Activated naive CD8-positive, alpha-beta T cell (primary cell): ENCODE results near the gene NSD1.
"Not testable (repeated sequence)": the region's sequence is repeated elsewhere in the genome, so short reads cannot be mapped to it uniquely, and the experiment has no call there.

Source experiments
- H3K27ac Mint-ChIP-seq: one replicate; pipeline ENCODE4 v1.8.0; 2021; ENCODE audit warnings: mixed read lengths
- H3K27me3 Mint-ChIP-seq: one replicate; pipeline ENCODE4 v1.8.0; 2021; ENCODE audit warnings: mixed read lengths
- H3K36me3 Mint-ChIP-seq: one replicate; pipeline ENCODE4 v1.8.0; 2021; ENCODE audit warnings: mixed read lengths
- H3K4me1 Mint-ChIP-seq: one replicate; pipeline ENCODE4 v1.8.0; 2021; ENCODE audit warnings: low read depth, mixed read lengths
- H3K4me3 Mint-ChIP-seq: one replicate; pipeline ENCODE4 v1.8.0; 2021; ENCODE audit warnings: mild to moderate bottlenecking, mixed read lengths
- H3K9me3 Mint-ChIP-seq: one replicate; pipeline ENCODE4 v1.8.0; 2021; ENCODE audit warnings: low read depth, mixed read lengths

The NSD1 gene

DNA sequence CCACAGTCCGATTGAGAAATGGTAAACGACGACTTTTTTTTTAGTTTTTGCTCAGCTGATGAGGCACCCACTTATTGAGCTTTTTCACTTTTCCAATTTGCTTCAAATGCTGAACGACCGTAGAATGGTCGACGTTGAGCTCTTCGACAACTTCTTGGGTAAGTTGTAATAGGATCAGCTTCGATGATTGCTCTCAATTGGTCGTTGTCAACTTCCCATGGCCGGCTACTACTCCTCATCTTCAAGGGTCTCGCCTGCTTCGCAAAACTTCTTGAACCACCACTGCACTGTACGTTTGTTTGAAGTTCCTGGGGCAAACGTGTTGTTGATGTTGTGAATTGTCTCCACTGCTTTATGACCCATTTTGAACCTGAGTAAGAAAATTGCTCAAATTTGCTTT is 35.7 kb downstream of the NSD1 start:
- no peaks in the 10 kb centered on the region for H3K9me3 Mint-ChIP-seq
- no peak overlapping the region for H3K4me3 Mint-ChIP-seq
- H3K4me1 Mint-ChIP-seq: peaks cover 26% of the 10 kb centered on the region
- H3K27ac Mint-ChIP-seq: no peak overlapping the region
- peaks cover 6% of the 10 kb centered on the region for H3K36me3 Mint-ChIP-seq
- H3K27me3 Mint-ChIP-seq: no peaks in the 10 kb centered on the region

DNA sequence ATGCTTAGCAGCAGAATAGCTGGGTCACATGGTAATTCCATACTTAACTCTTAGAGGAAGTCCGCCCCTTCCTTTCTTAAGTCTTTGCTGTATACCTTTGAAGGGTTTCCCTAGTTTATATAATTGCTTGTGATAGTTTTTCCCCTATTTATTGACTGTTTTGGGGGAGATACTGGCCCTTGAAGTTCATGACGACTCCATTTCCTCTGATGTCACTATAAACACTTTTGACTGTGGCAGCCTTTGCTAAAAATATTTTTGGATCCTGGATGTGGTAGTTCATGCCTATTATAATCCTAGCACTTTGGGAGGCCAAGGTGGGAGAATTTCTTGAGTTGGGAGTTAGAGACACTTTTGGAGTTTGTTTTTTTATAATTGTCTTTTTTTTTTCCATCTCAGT is 38.4 kb downstream of the NSD1 start:
- no peaks in the 10 kb centered on the region for H3K9me3 Mint-ChIP-seq
- H3K27me3 Mint-ChIP-seq: no peaks in the 10 kb centered on the region
- peaks cover 6% of the 10 kb centered on the region for H3K36me3 Mint-ChIP-seq
- H3K4me3 Mint-ChIP-seq: no peak overlapping the region
- H3K4me1 Mint-ChIP-seq: peaks cover 33% of the 10 kb centered on the region
- H3K27ac Mint-ChIP-seq: peak overlapping the region; percentile 73

DNA sequence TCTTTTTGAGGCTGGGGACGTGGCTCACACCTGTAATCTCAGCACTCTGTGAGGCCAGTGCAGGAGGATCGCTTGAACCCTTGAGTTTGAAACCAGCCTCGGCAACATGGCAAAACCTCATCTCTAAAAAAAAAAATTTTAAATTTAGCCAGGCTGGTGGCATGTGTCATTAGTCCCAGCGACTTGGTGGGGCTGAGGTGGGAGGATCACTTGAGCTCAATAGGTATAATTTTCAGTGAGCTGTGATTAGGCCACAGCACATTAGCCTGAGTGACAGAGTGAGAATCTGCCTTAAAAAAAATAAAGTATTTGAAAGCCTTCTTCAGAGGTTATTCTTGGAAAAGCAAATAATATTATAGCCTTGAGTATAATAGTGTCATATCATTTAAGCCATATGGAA is 41.8 kb downstream of the NSD1 start:
- no peak overlapping the region for H3K4me3 Mint-ChIP-seq
- H3K36me3 Mint-ChIP-seq: peaks cover 8% of the 10 kb centered on the region
- no peaks in the 10 kb centered on the region for H3K9me3 Mint-ChIP-seq
- H3K27me3 Mint-ChIP-seq: no peaks in the 10 kb centered on the region
- H3K4me1 Mint-ChIP-seq: peaks cover 31% of the 10 kb centered on the region
- H3K27ac Mint-ChIP-seq: no peak overlapping the region

DNA sequence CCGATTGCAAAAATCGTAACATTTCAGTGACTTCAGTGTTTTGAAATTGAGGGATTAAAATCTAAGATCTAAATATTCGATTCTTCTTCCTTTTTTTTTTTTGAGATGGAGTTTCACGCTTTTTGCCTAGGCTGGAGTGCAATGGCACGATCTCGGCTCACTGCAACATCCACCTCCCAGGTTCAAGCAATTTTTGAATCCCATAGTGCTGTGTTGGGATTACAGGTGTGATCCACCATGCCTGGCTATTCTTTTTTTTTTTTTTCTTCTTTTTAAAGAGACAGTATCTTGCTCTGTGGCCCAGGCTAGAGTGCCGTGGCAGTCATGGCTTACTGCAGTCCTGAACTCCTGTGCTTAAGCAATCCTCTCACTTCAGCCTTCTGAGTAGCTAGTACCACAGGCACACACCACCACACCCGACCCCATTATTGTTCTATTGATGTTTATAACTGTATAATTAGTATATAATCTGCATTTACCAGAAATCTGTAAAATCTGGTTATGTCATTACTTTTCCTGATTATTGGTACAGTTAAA is 42.7 kb downstream of the NSD1 start:
- H3K9me3 Mint-ChIP-seq: no peaks in the 10 kb centered on the region
- H3K4me1 Mint-ChIP-seq: peaks cover 35% of the 10 kb centered on the region
- H3K27ac Mint-ChIP-seq: no peak overlapping the region
- no peak overlapping the region for H3K4me3 Mint-ChIP-seq
- no peaks in the 10 kb centered on the region for H3K27me3 Mint-ChIP-seq
- H3K36me3 Mint-ChIP-seq: peaks cover 8% of the 10 kb centered on the region

DNA sequence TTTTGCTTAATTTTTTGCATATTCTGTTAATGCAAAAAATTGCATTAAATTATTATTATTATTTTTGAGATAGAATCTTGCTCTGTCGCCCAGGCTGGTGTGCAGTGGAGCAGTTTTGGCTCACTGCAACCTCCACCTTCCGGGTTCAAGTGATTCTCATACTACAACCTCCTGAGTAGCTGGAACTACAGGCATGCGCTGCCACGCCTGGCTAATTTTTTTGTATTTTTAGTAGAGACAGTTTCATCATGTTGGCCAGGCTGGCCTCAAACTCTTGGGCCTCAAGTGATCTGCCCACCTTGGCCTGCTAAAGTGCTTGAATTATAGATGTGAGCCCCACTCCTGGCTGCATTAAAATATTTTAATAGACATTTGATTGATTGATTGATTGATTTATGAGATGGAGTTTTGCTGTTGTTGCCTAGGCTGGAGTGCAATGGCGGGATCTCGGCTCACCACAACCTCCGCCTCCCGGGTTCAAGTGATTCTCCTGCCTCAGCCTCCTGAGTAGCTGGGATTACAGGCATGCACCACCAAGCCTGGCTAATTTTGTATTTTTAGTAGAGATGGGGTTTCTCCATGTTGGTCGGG is 44.4 kb downstream of the NSD1 start:
- not testable (repeated sequence) for H3K9me3 Mint-ChIP-seq, H3K27me3 Mint-ChIP-seq, H3K4me3 Mint-ChIP-seq, H3K36me3 Mint-ChIP-seq, H3K27ac Mint-ChIP-seq
- peaks cover 27% of the 10 kb centered on the region for H3K4me1 Mint-ChIP-seq

DNA sequence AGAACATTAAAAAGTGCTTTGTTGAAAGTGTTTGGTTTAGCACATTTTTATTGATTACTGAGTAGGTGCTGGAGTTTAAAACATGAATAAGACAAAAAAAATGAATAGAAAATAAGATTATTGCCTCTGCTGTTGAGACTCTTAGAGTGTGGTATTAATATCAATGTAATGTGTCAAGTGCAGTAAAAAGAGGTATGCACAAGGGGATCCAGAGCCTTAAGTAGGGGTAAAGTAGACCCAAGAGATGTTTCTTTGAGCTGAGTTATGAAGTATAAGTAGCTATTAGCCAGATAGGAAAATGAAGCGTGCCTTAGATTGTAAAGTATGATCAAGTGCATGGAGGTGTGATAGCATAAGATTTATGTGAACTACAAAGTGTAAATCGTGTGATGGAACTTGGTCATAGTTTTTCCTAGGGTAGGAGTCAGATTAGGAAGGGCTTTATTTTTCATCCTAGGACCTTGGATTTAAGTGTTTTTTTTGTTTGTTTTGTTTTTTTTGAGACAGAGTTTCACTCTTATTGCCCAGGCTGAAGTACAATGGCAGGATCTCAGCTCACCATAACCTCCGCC is 45.2 kb downstream of the NSD1 start:
- Mint-ChIP-seq H3K27me3 (no peaks in the 10 kb centered on the region), H3K27ac (no peak overlapping the region), H3K4me1 (peaks cover 27% of the 10 kb centered on the region), H3K4me3 (no peak overlapping the region), H3K9me3 (no peaks in the 10 kb centered on the region), H3K36me3 (peaks cover 4% of the 10 kb centered on the region)

DNA sequence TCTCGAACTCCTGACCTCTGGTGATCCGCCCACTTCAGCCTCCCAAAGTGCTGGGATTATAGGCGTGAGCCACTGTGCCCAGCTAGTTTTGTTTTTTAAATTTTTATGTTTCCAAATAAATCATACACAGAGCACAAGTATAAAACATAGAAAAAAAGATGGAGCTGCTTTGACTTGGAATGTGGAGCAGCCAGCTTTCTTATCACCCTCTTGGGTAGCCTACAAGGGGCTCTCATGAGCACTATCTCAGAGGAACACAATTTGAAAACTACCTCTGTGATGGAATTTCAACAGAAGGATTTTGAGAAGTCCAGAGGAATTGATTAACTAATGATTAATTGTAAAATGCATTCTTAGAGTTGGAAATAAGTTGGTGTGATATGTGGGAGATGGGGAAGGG is 45.9 kb downstream of the NSD1 start:
- H3K27ac Mint-ChIP-seq: no peak overlapping the region
- H3K36me3 Mint-ChIP-seq: peaks cover 4% of the 10 kb centered on the region
- H3K4me1 Mint-ChIP-seq: peaks cover 32% of the 10 kb centered on the region
- H3K9me3 Mint-ChIP-seq: no peaks in the 10 kb centered on the region
- H3K27me3 Mint-ChIP-seq: no peaks in the 10 kb centered on the region
- H3K4me3 Mint-ChIP-seq: no peak overlapping the region

DNA sequence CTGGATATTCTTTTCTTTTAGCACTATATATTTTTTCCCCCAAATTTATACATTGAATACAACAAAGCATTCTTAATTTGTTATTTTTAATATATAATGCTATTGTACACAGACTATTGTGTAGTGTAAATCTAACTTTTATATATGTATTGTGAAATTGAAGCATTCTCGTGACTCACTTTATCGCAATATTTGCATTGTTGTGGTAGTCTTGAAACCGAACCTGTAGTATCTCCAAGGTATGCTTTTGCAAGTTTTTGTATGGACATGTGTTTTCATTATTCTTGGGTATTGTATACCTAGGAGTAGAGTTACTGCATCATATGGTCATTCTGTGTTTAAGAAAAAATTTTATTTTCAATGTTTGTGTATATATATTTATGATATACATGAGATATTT is 49.6 kb downstream of the NSD1 start:
- H3K4me3 Mint-ChIP-seq: no peak overlapping the region
- peaks cover 4% of the 10 kb centered on the region for H3K36me3 Mint-ChIP-seq
- no peaks in the 10 kb centered on the region for H3K27me3 Mint-ChIP-seq
- H3K9me3 Mint-ChIP-seq: no peaks in the 10 kb centered on the region
- peaks cover 43% of the 10 kb centered on the region for H3K4me1 Mint-ChIP-seq
- H3K27ac Mint-ChIP-seq: no peak overlapping the region

DNA sequence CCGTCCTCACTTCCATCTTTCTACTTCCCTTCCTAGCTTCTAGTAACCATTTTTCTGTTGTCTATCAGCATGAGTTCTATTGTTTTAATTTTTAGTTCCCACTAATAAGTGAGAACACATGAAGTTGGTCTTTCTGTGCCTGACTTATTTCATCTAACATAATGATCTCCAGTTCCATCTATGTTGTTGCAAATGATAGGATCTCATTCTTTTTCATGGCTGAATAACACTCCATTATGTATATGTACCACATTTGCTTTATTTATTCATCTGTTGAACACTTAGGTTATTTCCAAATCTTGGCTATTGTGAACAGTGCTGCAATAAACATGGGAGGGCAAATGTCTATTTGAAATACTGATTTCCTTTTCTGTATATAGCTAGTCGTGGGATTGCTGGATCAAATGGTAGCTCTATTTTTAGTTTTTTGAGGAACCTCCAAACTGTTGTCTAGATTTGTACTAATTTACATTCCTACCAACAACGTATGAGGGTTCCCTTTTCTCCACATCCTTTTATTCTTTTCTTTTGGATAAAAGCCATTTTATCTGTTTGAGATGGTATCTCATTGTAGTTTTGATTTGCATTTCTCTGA is 50.3 kb downstream of the NSD1 start:
- H3K4me1 Mint-ChIP-seq: peaks cover 46% of the 10 kb centered on the region
- peak overlapping the region; percentile 19 for H3K27ac Mint-ChIP-seq
- no peaks in the 10 kb centered on the region for H3K36me3 Mint-ChIP-seq
- H3K4me3 Mint-ChIP-seq: no peak overlapping the region
- H3K9me3 Mint-ChIP-seq: no peaks in the 10 kb centered on the region
- no peaks in the 10 kb centered on the region for H3K27me3 Mint-ChIP-seq

DNA sequence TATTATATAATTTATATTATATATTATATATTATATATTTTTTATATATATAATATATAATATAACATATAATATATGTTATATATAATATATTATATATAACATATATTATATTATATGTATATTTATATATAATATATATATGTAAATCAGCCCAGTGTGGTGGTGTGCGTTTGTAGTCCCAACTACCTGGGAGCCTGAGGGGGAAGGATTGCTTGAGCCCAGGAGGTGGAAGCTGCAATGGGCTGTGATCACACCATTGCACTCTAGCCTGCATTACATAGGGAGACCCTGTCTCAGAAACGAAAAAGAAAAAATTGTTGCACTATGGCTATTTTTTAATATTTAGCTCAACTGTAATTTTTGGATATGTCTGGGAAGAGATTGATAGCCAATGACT is 52.4 kb downstream of the NSD1 start:
- H3K4me3 Mint-ChIP-seq: no peak overlapping the region
- no peaks in the 10 kb centered on the region for H3K9me3 Mint-ChIP-seq
- H3K27me3 Mint-ChIP-seq: no peaks in the 10 kb centered on the region
- no peaks in the 10 kb centered on the region for H3K36me3 Mint-ChIP-seq
- H3K27ac Mint-ChIP-seq: no peak overlapping the region
- H3K4me1 Mint-ChIP-seq: peaks cover 44% of the 10 kb centered on the region

DNA sequence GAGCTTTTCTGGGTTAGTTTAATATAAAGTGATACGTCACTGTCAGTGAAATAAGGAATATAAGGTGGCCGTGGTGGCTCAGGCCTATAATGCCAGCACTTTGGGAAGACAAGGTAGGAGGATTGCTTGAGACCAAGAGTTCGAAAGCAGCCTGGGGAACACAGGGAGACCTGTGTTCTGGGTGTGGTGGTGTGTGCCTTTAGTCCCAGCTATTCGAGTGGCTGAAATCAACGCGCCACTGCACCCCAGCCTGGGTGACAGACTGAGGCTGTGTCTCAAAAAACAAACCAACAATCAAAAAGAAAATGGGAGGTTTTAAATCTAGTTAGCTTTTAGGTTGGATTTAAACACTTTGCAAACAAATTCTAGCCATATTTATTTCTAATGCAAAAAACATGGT is 53.1 kb downstream of the NSD1 start:
- Mint-ChIP-seq H3K27ac (no peak overlapping the region), H3K36me3 (no peaks in the 10 kb centered on the region), H3K4me3 (no peak overlapping the region), H3K9me3 (no peaks in the 10 kb centered on the region), H3K4me1 (peaks cover 39% of the 10 kb centered on the region), H3K27me3 (no peaks in the 10 kb centered on the region)

DNA sequence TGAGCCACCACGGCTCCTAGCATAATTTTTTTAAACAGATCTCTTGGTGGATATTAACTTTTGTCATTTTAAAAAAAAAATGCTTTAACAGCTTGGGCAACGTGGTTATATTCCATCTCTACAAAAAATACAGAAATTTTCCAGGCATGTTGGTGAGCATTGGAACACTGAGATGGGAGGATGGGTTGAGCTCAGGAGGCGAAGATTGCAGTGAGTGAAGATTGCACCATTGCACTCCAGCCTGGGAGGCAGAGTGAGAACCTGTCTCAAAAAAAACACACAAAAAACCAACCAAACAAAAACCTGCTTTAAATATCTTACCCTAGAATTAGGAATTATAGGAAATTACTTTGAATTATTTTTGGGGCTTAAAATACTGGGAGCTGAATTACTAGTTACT is 55.2 kb downstream of the NSD1 start:
- peak overlapping the region; percentile 42 for H3K27ac Mint-ChIP-seq

DNA sequence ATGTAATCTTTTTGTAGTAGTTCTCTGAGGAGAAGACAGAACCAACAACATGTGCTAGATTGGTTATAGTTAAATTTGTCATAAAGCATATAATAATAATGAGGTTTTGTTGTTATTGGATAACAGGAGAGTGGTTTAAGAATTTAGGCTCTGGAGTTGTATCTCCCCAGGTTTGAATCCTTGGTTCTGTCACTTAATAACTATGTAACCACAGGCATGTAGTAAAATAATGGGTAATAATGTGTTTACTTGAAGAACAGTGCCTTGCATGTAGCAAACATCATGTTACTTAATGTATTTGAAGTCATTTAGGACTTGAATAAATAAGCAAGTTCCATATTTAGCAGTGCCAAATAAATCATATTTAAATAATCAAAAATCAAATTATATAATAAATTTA is 55.8 kb downstream of the NSD1 start:
- Mint-ChIP-seq H3K27me3 (no peaks in the 10 kb centered on the region), H3K4me3 (no peak overlapping the region), H3K9me3 (no peaks in the 10 kb centered on the region), H3K36me3 (no peaks in the 10 kb centered on the region), H3K27ac (peak overlapping the region; percentile 7), H3K4me1 (peaks cover 29% of the 10 kb centered on the region)

More for the DNA sequence above, 55.2 kb downstream of the NSD1 start:
- H3K27me3 Mint-ChIP-seq: no peaks in the 10 kb centered on the region
- no peaks in the 10 kb centered on the region for H3K36me3 Mint-ChIP-seq
- H3K4me3 Mint-ChIP-seq: no peak overlapping the region
- H3K4me1 Mint-ChIP-seq: peaks cover 34% of the 10 kb centered on the region
- no peaks in the 10 kb centered on the region for H3K9me3 Mint-ChIP-seq

DNA sequence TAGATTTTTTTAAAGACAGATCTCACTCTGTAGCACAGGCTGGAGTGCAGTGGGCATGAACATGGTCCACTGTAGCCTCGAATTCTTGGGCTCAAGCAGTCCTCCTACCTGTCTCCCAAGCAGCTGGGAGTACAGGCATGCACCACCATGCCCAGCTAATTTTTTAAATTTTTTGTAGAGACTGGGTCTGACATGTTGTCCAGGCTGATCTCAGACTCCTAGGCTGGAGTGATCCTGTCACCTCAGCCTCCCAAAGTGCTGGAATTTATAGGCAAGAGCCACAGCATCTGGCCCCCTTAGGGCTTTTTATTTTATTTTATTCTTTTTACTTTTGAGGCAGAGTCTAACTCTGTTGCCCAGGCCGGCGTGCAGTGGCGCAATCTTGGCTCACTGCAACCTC is 56.4 kb downstream of the NSD1 start:
- no peaks in the 10 kb centered on the region for H3K27me3 Mint-ChIP-seq
- H3K27ac Mint-ChIP-seq: peak overlapping the region; percentile 22
- no peak overlapping the region for H3K4me3 Mint-ChIP-seq
- peaks cover 26% of the 10 kb centered on the region for H3K4me1 Mint-ChIP-seq
- H3K9me3 Mint-ChIP-seq: no peaks in the 10 kb centered on the region
- H3K36me3 Mint-ChIP-seq: no peaks in the 10 kb centered on the region

DNA sequence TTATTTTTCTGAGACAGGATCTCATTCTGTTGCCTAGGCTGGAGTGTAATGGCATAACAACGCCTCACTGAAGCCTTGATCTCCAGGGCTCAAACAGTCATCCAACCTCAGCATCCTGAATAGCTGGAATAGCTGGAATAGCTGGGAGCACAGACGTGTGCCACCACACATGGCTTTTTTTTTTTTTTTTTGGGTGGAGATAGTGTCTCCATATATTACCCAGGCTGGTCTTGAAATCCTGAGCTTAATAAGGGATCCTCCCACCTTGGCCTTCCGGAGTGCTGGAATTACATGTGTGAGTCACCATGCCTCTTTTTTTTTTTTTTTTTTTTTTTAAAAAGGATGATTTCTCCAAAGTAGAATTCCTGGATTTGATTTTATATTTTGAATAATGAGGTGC is 60.7 kb downstream of the NSD1 start:
- peaks cover 7% of the 10 kb centered on the region for H3K4me1 Mint-ChIP-seq
- H3K9me3 Mint-ChIP-seq: no peaks in the 10 kb centered on the region
- no peak overlapping the region for H3K4me3 Mint-ChIP-seq
- no peak overlapping the region for H3K27ac Mint-ChIP-seq
- H3K36me3 Mint-ChIP-seq: peaks cover 5% of the 10 kb centered on the region
- no peaks in the 10 kb centered on the region for H3K27me3 Mint-ChIP-seq
